ENCODE measurements around the gene SLC1A2.

Gene SLC1A2

GRCh38 chr11:35340071-35340470 is 79.3 kb downstream of the SLC1A2 start:
- POLR2A ChIA-PET = no interaction called here
- no peak for DNase-seq (ENCODE audit: extremely low spot score)
- no peak for TF ChIP-seq FOXM1 (IDR thresholded peaks at IDR 0.05; ENCODE audit: borderline replicate concordance)
- no peak for TF ChIP-seq LEF1 (IDR thresholded peaks at IDR 0.05; ENCODE audit: borderline replicate concordance)
- no peak for TF ChIP-seq SP1 (IDR thresholded peaks at IDR 0.05)
- no peak for TF ChIP-seq SUZ12 (IDR thresholded peaks at IDR 0.05)
- TF ChIP-seq ARNT (IDR thresholded peaks at IDR 0.05) = no peak
- no peak for TF ChIP-seq HDGF (IDR thresholded peaks at IDR 0.05; ENCODE audit: borderline replicate concordance)
- TF ChIP-seq ELF4 (IDR thresholded peaks at IDR 0.05) = no peak
- no peak for TF ChIP-seq ZNF384 (IDR thresholded peaks at IDR 0.05)
- no peak for TF ChIP-seq CTBP1 (IDR thresholded peaks at IDR 0.05; ENCODE audit: borderline replicate concordance)
- CTCF ChIA-PET = no interaction called here

- ChIA-PET CTCF (no interaction called here), POLR2A (no interaction called here)
- TF ChIP-seq LEF1 (IDR thresholded peaks at IDR 0.05; ENCODE audit: borderline replicate concordance) (no peak), SP1 (IDR thresholded peaks at IDR 0.05) (no peak), TARDBP (IDR thresholded peaks at IDR 0.05) (no peak), SUZ12 (IDR thresholded peaks at IDR 0.05) (no peak)
- no peak for DNase-seq (ENCODE audit: extremely low spot score)
Observed at GRCh38 chr11:35338921-35339320, 80.4 kb downstream of the SLC1A2 start.

GRCh38 chr11:35337914-35338305 is 81.4 kb downstream of the SLC1A2 start:
- POLR2A ChIA-PET = no interaction called here
- CTCF ChIA-PET = interaction anchor here (0.5 kb wide), 1 partner anchor 42 kb away, joined by 3 read pairs; no protein-coding TSS in a partner anchor
- DNase-seq (ENCODE audit: extremely low spot score) = no peak

GRCh38 chr11:35337136-35337913 is 82.0 kb downstream of the SLC1A2 start:
- TF ChIP-seq FOXA1 (IDR thresholded peaks at IDR 0.05) = no peak
- TF ChIP-seq, protein P1, sequence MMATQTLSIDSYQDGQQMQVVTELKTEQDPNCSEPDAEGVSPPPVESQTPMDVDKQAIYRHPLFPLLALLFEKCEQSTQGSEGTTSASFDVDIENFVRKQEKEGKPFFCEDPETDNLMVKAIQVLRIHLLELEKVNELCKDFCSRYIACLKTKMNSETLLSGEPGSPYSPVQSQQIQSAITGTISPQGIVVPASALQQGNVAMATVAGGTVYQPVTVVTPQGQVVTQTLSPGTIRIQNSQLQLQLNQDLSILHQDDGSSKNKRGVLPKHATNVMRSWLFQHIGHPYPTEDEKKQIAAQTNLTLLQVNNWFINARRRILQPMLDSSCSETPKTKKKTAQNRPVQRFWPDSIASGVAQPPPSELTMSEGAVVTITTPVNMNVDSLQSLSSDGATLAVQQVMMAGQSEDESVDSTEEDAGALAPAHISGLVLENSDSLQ (IDR thresholded peaks at IDR 0.05) = no peak
- TF ChIP-seq SUZ12 (IDR thresholded peaks at IDR 0.05) = no peak
- no peak for TF ChIP-seq FOXK2 (IDR thresholded peaks at IDR 0.05)
- TF ChIP-seq TARDBP (IDR thresholded peaks at IDR 0.05) = no peak
- TF ChIP-seq BHLHE40 (IDR thresholded peaks at IDR 0.05; ENCODE audit: borderline replicate concordance) = no peak
- no peak for TF ChIP-seq ZNF384 (IDR thresholded peaks at IDR 0.05)
- TF ChIP-seq ARNT (IDR thresholded peaks at IDR 0.05) = no peak
- TF ChIP-seq CTBP1 (IDR thresholded peaks at IDR 0.05; ENCODE audit: borderline replicate concordance) = no peak
- TF ChIP-seq SP1 (IDR thresholded peaks at IDR 0.05) = no peak
- TF ChIP-seq L3MBTL2 (conservative IDR thresholded peaks at IDR 0.05) = no peak
- TF ChIP-seq ELF4 (IDR thresholded peaks at IDR 0.05) = no peak
- TF ChIP-seq LEF1 (IDR thresholded peaks at IDR 0.05; ENCODE audit: borderline replicate concordance) = no peak
- no peak for DNase-seq (ENCODE audit: extremely low spot score)
- ChIA-PET POLR2A (no interaction called here), CTCF (interaction anchor here (0.5 kb wide), 1 partner anchor 43 kb away, joined by 3 read pairs; no protein-coding TSS in a partner anchor)

More at GRCh38 chr11:35337914-35338305, 81.4 kb downstream of the SLC1A2 start:
- no peak for TF ChIP-seq ZNF384 (IDR thresholded peaks at IDR 0.05)
- no peak for TF ChIP-seq SUZ12 (IDR thresholded peaks at IDR 0.05)
- no peak for TF ChIP-seq ARNT (IDR thresholded peaks at IDR 0.05)
- no peak for TF ChIP-seq FOXM1 (IDR thresholded peaks at IDR 0.05; ENCODE audit: borderline replicate concordance)
- TF ChIP-seq SP1 (IDR thresholded peaks at IDR 0.05) = no peak
- TF ChIP-seq L3MBTL2 (conservative IDR thresholded peaks at IDR 0.05) = no peak
- TF ChIP-seq FOXA1 (IDR thresholded peaks at IDR 0.05) = no peak
- TF ChIP-seq BHLHE40 (IDR thresholded peaks at IDR 0.05; ENCODE audit: borderline replicate concordance) = no peak
- TF ChIP-seq, protein P1 (IDR thresholded peaks at IDR 0.05) = no peak
- no peak for TF ChIP-seq CTBP1 (IDR thresholded peaks at IDR 0.05; ENCODE audit: borderline replicate concordance)
- TF ChIP-seq TARDBP (IDR thresholded peaks at IDR 0.05) = no peak
- TF ChIP-seq NFRKB (IDR thresholded peaks at IDR 0.05) = no peak
- no peak for TF ChIP-seq HDGF (IDR thresholded peaks at IDR 0.05; ENCODE audit: borderline replicate concordance)
- TF ChIP-seq LEF1 (IDR thresholded peaks at IDR 0.05; ENCODE audit: borderline replicate concordance) = no peak
- no peak for TF ChIP-seq FOXK2 (IDR thresholded peaks at IDR 0.05)
- TF ChIP-seq ELF4 (IDR thresholded peaks at IDR 0.05) = no peak

DNA sequence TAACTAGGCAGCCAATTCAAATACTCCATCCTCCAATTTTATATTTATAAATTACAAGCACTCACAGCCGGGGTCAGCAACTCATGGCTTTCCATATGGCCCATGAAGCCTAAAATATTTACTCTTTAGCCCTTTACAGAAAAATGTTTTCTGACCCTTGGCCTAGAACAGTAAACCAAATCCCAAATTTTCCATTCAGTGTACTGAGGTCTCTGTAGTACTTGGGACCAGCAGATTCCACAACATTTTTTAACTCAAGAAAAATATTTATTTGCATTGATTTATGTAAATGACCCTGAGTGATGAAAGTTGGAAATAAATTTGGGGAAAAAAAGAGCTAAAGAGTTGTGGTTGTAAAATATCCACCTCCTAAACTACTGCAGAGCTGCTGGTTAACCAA is 82.6 kb downstream of the SLC1A2 start:
- ChIA-PET CTCF (no interaction called here), POLR2A (no interaction called here)
- DNase-seq (ENCODE audit: extremely low spot score) = no peak
- no peak for TF ChIP-seq NFRKB (IDR thresholded peaks at IDR 0.05)
- no peak for TF ChIP-seq SP1 (IDR thresholded peaks at IDR 0.05)
- TF ChIP-seq FOXA1 (IDR thresholded peaks at IDR 0.05) = no peak
- no peak for TF ChIP-seq BHLHE40 (IDR thresholded peaks at IDR 0.05; ENCODE audit: borderline replicate concordance)
- no peak for TF ChIP-seq FOXK2 (IDR thresholded peaks at IDR 0.05)
- TF ChIP-seq ELF4 (IDR thresholded peaks at IDR 0.05) = no peak
- TF ChIP-seq, protein P1 (IDR thresholded peaks at IDR 0.05) = no peak
- TF ChIP-seq HDGF (IDR thresholded peaks at IDR 0.05; ENCODE audit: borderline replicate concordance) = no peak
- TF ChIP-seq ARNT (IDR thresholded peaks at IDR 0.05) = no peak
- no peak for TF ChIP-seq L3MBTL2 (conservative IDR thresholded peaks at IDR 0.05)
- no peak for TF ChIP-seq SUZ12 (IDR thresholded peaks at IDR 0.05)
- no peak for TF ChIP-seq CTBP1 (IDR thresholded peaks at IDR 0.05; ENCODE audit: borderline replicate concordance)
- TF ChIP-seq TARDBP (IDR thresholded peaks at IDR 0.05) = no peak
- no peak for TF ChIP-seq LEF1 (IDR thresholded peaks at IDR 0.05; ENCODE audit: borderline replicate concordance)
- TF ChIP-seq FOXM1 (IDR thresholded peaks at IDR 0.05; ENCODE audit: borderline replicate concordance) = no peak
- TF ChIP-seq ZNF384 (IDR thresholded peaks at IDR 0.05) = no peak

DNA sequence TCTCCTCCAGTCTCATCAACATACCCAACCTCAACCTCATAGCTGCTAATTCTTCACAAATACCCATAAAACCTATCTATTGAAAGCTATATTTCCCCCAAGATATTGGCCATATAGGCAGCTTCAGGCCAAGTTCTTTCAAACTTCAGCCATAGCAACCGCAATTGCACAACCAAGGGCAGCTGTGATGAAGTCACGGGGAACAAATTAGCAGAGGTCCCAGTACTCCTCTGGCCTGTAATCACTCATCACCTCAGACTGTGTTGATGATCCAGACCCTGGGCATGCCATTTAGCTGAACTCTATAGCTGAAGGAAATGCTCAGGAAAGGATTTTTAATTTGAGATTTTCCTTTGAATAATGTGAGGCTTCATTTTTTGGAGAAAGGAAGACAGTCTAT is 84.1 kb downstream of the SLC1A2 start:
- CTCF ChIA-PET = no interaction called here
- TF ChIP-seq SP1 (IDR thresholded peaks at IDR 0.05) = no peak
- TF ChIP-seq FOXK2 (IDR thresholded peaks at IDR 0.05) = no peak
- TF ChIP-seq ARNT (IDR thresholded peaks at IDR 0.05) = no peak
- TF ChIP-seq TARDBP (IDR thresholded peaks at IDR 0.05) = no peak
- TF ChIP-seq HDGF (IDR thresholded peaks at IDR 0.05; ENCODE audit: borderline replicate concordance) = no peak
- no peak for TF ChIP-seq BHLHE40 (IDR thresholded peaks at IDR 0.05; ENCODE audit: borderline replicate concordance)
- TF ChIP-seq L3MBTL2 (conservative IDR thresholded peaks at IDR 0.05) = no peak
- TF ChIP-seq CTBP1 (IDR thresholded peaks at IDR 0.05; ENCODE audit: borderline replicate concordance) = no peak
- no peak for TF ChIP-seq NFRKB (IDR thresholded peaks at IDR 0.05)
- TF ChIP-seq FOXA1 (IDR thresholded peaks at IDR 0.05) = no peak
- POLR2A ChIA-PET = no interaction called here
- DNase-seq (ENCODE audit: extremely low spot score) = no peak

All from HEK293T (cell line).